ENCODE measurements around the gene USP6NL. TPM values are rescaled to one million over a fixed set of nuclear protein-coding genes. Genes with fewer than 3 reads are reported as not detected.

USP6NL gene
- total and polyA plus RNA-seq, 7 donors, result 9.2 to 11.4 (median 10.8) TPM

DNA sequence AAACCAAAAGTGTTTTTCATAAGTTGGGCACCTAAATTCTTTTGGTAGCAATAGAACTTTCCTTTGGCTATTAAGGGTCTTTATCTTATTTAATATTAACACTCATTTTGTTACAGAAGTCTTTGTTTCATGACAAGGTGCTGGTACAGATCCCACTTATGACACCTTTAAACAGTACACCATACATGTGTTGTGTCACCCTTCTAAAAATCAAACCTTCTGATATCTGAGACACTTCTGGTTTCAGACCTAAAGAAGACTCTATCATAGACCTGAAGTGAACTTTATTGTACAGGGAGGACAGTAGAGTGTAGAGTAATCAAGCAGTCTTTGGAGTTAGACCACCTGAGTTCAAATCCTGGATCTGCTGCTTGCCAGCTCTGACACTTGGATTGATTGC is 5.8 kb upstream of the USP6NL start:
- TF ChIP-seq POLR2A (IDR thresholded peaks at IDR 0.05) (no peak), EP300 (IDR thresholded peaks at IDR 0.05) (no peak), POLR2AphosphoS5 (IDR thresholded peaks at IDR 0.05) (no peak)
- TF ChIP-seq, protein P1, sequence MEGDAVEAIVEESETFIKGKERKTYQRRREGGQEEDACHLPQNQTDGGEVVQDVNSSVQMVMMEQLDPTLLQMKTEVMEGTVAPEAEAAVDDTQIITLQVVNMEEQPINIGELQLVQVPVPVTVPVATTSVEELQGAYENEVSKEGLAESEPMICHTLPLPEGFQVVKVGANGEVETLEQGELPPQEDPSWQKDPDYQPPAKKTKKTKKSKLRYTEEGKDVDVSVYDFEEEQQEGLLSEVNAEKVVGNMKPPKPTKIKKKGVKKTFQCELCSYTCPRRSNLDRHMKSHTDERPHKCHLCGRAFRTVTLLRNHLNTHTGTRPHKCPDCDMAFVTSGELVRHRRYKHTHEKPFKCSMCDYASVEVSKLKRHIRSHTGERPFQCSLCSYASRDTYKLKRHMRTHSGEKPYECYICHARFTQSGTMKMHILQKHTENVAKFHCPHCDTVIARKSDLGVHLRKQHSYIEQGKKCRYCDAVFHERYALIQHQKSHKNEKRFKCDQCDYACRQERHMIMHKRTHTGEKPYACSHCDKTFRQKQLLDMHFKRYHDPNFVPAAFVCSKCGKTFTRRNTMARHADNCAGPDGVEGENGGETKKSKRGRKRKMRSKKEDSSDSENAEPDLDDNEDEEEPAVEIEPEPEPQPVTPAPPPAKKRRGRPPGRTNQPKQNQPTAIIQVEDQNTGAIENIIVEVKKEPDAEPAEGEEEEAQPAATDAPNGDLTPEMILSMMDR (IDR thresholded peaks at IDR 0.05), result no peak
- no peak for DNase-seq
- Histone ChIP-seq H3K9me3 (peaks cover 0 to 2% (median 0%) of the 10 kb centered on the region in 4 donors), H3K36me3 (no peaks in the 10 kb centered on the region), H3K4me3 (no peak overlapping the region), H3K27me3 (no peaks in the 10 kb centered on the region), H3K27ac (no peak overlapping the region), H3K4me1 (peaks cover 0 to 3% (median 0%) of the 10 kb centered on the region in 4 donors)
- intact Hi-C loops (cut with DNase I), result no loop called here

DNA sequence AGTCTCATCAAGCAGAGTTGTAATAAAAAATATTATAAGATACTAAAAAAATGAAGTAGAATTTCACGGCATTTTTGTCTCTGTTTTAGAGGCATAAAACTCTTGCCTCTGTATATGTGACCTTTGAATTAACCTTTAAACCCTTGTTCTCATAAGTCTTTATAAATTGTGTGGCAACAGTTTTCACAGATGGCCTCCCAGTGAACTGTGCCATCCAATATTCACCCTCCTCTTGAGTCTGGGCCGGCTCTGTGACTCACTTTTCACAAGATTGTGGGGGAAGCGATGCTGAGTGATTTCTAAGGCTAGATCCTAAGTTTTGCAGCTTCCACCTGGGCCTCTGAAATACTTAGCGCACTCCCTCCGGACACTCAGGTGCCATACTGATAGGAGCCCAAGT is 4.6 kb upstream of the USP6NL start:
- no peak overlapping the region for H3K27ac ChIP-seq
- TF ChIP-seq POLR2AphosphoS5 (IDR thresholded peaks at IDR 0.05) (no peak), EP300 (IDR thresholded peaks at IDR 0.05) (no peak), POLR2A (IDR thresholded peaks at IDR 0.05) (no peak)
- TF ChIP-seq, protein P1 (IDR thresholded peaks at IDR 0.05), result no peak
- peaks cover 0 to 2% (median 0%) of the 10 kb centered on the region in 4 donors for H3K9me3 ChIP-seq
- intact Hi-C loops (cut with DNase I), result no loop called here
- H3K36me3 ChIP-seq, result no peaks in the 10 kb centered on the region
- H3K4me1 ChIP-seq, result peaks cover 0 to 8% (median 0%) of the 10 kb centered on the region in 4 donors
- no peak for DNase-seq
- no peak overlapping the region for H3K4me3 ChIP-seq
- WGBS, 2 donors, result 92% methylated on average over 5 of the region's 5 CpGs
- H3K27me3 ChIP-seq, result no peaks in the 10 kb centered on the region

- Histone ChIP-seq H3K4me3 (no peak overlapping the region), H3K27ac (no peak overlapping the region), H3K27me3 (no peaks in the 10 kb centered on the region), H3K9me3 (peaks cover 0 to 2% (median 0%) of the 10 kb centered on the region in 4 donors), H3K36me3 (no peaks in the 10 kb centered on the region), H3K4me1 (peaks cover 0 to 10% (median under 1%) of the 10 kb centered on the region in 4 donors)
- no peak for DNase-seq
- TF ChIP-seq POLR2A (IDR thresholded peaks at IDR 0.05) (no peak), EP300 (IDR thresholded peaks at IDR 0.05) (no peak), POLR2AphosphoS5 (IDR thresholded peaks at IDR 0.05) (no peak)
- TF ChIP-seq, protein P1 (IDR thresholded peaks at IDR 0.05), result no peak
- intact Hi-C loops (cut with DNase I), result no loop called here
These were observed 3.9 kb upstream of the USP6NL start for GRCh38 chr10:11615396-11615795.

DNA sequence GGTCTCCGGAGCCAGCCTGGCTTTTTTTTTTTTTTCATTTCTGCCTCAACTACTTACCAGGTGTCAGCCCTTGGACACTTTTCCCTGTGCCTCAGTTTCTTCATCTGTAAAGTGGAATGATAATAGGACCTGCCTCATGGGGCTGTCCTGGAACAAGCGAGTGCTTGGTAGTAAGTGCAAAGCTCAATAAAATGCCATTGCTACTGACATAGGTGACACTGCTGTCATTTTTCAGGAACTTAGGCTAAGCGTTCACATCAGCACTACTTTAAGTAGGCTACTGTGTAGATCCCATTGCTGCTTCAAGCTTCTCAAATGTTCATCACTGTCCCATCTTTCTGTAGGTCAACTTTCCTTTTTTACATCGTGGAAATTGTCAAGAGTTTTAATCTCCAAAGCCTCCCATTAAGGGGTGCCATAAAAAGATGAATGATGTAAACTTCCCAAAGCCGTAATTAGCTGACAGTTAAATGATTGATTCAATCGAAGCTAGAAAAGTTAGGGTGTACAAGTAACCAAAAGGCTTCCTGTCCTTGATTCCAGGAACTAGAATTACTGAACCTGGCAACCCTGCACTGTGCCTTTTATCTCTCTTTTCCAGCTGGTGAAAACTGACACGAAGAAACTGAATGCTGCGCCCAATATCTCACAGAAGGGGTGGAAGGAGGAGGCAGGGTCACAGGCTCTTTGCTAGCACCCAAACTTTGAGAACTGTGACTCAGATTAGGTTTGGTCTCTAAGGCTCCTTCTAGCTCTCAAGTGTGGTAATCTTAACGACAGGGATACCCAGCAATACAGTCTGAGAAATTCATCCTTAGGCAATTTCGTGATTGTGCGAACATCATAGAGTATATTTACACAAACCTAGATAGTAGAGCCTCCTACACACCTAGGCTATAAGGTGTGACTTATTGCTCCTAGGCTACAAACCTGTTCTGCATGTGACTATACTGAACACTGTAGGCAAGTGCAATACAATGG is 861 bp upstream of the USP6NL start:
- intact Hi-C loops (cut with DNase I), result loop anchor here (5.0 kb wide), 1 partner anchor 85 kb away; no protein-coding TSS in a partner anchor
- TF ChIP-seq POLR2AphosphoS5 (IDR thresholded peaks at IDR 0.05) (no peak), EP300 (IDR thresholded peaks at IDR 0.05) (no peak), POLR2A (IDR thresholded peaks at IDR 0.05) (no peak)
- TF ChIP-seq, protein P1 (IDR thresholded peaks at IDR 0.05), result no peak
- H3K9me3 ChIP-seq, result peaks cover 0 to under 1% (median 0%) of the 10 kb centered on the region in 4 donors
- H3K36me3 ChIP-seq, result no peaks in the 10 kb centered on the region
- no peak for DNase-seq
- H3K4me1 ChIP-seq, result peaks cover 0 to 24% (median 14%) of the 10 kb centered on the region in 4 donors
- H3K4me3 ChIP-seq, result peak overlapping the region; percentile 70 to 98 (median 85)
- H3K27me3 ChIP-seq, result no peaks in the 10 kb centered on the region
- H3K27ac ChIP-seq, result peak overlapping the region; percentile 86 to 92 (median 89)
- WGBS, 2 donors, result 3 to 14% methylated on average over 11 of the region's 11 CpGs

All from sigmoid colon (tissue), 7 donors.